K562 (cell line): ENCODE results near the gene ERP29. TPM values are rescaled to one million over a fixed set of nuclear protein-coding genes. Genes with fewer than 3 reads are reported as not detected.

ENCODE experiments used
- CC2D1A ChIP-seq: fragments of 450-650 bp; IDR thresholded peaks from 2 replicates; pipeline ENCODE4 v1.6.1; 2017; ENCODE audit warnings: mild to moderate bottlenecking
- HCFC1 ChIP-seq: IDR thresholded peaks from 2 replicates; pipeline ENCODE4 v1.6.1; 2012; ENCODE audit warnings: low read depth, low read length, improper control_type of control experiment
- KDM4B ChIP-seq, 2 experiments: fragments of 450-650 bp in 1 of 2; sonication (generic) in 1 of 2; IDR thresholded peaks; 2 replicates each; pipeline ENCODE4 v1.6.1; 2016 to 2017; ENCODE audit warnings: borderline replicate concordance in 2 of 2, antibody characterized with exemption in 1 of 2, low read depth in 1 of 2, mild to moderate bottlenecking in 1 of 2
- KHSRP ChIP-seq: fragments of 450-650 bp; IDR thresholded peaks from 2 replicates; pipeline ENCODE4 v1.6.1; 2017
- MIER1 ChIP-seq: fragments of 450-650 bp; IDR thresholded peaks from 2 replicates; pipeline ENCODE4 v1.6.1; 2016; ENCODE audit warnings: antibody characterized with exemption, mild to moderate bottlenecking, low read depth
- NFRKB ChIP-seq: fragments of 450-650 bp; IDR thresholded peaks from 2 replicates; pipeline ENCODE4 v1.6.1; 2016; ENCODE audit warnings: low read depth
- RBBP5 ChIP-seq: fragments of 200-600 bp; sonication (generic); IDR thresholded peaks from 2 replicates; pipeline ENCODE4 v1.6.1; 2012; ENCODE audit warnings: borderline replicate concordance, mild to moderate bottlenecking, low read length, control low read depth, inconsistent platforms; ENCODE audit not compliant: insufficient read depth, poor library complexity, severe bottlenecking
- TEAD2 ChIP-seq: fragments of 450-650 bp; IDR thresholded peaks from 2 replicates; pipeline ENCODE4 v1.6.1; 2016; ENCODE audit warnings: missing genetic modification characterization, control low read depth, missing compliant biosample characterization
- ZNF274 ChIP-seq: IDR thresholded peaks from 2 replicates; pipeline ENCODE4 v1.6.1; 2011; ENCODE audit warnings: low read depth, mild to moderate bottlenecking, low read length, moderate library complexity, borderline replicate concordance
- polyA plus RNA-seq, 8 experiments: library from polyadenylated mRNA; depleted of rRNA in 4 of 8; stranded (reverse) in 5 of 8; unstranded in 3 of 8; fragments of >200 nt; fragmentation: Nextera tagmentation in 2 of 8; fragmentation: Illumina TruSeq in 1 of 8; extraction: Ambion mirVana in 2 of 8; extraction: Trizol in 1 of 8; gene quantifications; 2 replicates each; pipeline versions ENCODE4 v1.2.1 to v1.2.3, GENCODE V29; 2011 to 2014; ENCODE audit warnings: inconsistent platforms in 1 of 8, missing spikeins in 1 of 8
- total RNA-seq, 7 experiments: library from RNA; depleted of rRNA in 6 of 7; stranded (reverse); fragments of >200 nt in 6 of 7; fragmentation: Illumina TruSeq in 2 of 7; extraction: Trizol in 2 of 7; gene quantifications; 2 replicates each; pipeline versions ENCODE4 v1.2.1 to v1.2.3, GENCODE V29; 2011 to 2021; ENCODE audit warnings: low replicate concordance in 1 of 7
- TF ChIP-seq, protein P1 (sequence below): sonication (generic); formaldehyde crosslinking; IDR thresholded peaks from 2 replicates; pipeline ENCODE4 v1.8.0; 2023; ENCODE audit warnings: mild to moderate bottlenecking, missing genetic modification reagents
- TF ChIP-seq, protein P2 (sequence below): sonication (generic); formaldehyde crosslinking; IDR thresholded peaks from 2 replicates; pipeline ENCODE4 v1.8.1; 2023; ENCODE audit warnings: missing genetic modification reagents, mild to moderate bottlenecking, borderline replicate concordance
- TF ChIP-seq, protein P3 (sequence below): IDR thresholded peaks from 2 replicates; pipeline ENCODE4 v1.6.1; 2016; ENCODE audit warnings: missing genetic modification characterization, missing compliant biosample characterization
- TF ChIP-seq, protein P4 (sequence below): fragments of 250-450 bp; sonication (Bioruptor Pico); IDR thresholded peaks from 2 replicates; pipeline ENCODE4 v1.4.0; 2020; ENCODE audit warnings: mild to moderate bottlenecking, moderate library complexity

Gene ERP29
- total and polyA plus RNA-seq, 9 of the 15 experiments (the other 6 are each of a cell fraction or from before 2014, with no cell fraction given), result 42.4 to 146 (median 111) TPM

DNA sequence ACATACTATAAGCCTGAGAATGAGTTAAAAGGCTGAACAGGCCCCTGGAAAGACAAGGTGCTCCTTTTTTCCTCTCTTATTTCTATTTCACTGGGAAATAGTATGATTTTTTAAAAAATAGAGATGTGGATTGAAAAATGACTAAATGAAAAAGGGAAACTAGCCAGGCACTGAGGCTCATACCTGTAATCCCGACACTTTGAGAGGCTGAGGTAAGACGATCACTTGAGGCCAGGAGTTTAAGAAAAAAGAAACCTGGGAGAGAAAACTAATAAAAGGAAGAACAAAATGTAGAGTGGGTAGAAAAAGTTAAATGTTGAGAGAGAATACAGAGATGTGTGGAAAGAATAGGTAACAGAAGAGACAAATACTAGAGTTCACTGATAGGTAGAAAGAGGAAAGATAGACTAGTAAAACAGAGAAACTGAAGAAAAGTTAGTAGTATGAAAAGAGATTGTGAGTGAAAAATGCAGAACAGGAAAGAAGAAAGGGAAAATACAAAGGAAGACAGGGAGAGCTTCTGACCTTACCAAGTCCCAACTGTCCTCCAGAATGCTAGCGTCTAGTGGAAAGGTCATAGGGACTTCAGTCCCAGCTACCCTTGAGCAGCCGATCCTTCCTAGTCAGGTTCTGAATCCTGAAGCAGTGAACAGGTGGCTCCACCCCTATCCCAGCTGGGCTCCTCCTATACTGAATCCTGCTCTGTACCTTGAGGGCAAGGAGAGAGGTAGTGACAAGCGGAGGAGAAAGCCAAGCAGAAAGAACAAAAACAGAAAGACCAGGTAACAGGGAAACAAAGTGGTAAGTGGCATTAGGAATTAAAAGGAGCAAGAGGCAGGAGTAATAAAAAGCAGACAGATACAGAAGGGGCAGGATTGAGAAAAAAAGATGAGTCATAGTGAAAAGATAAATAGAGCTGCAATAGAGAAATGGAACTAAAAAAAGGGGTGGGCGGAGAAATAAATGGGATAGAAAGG lies 7.5 kb upstream of the ERP29 start (continued):
- TF ChIP-seq TEAD2 (tag), result no peak
- TF ChIP-seq, protein P1, sequence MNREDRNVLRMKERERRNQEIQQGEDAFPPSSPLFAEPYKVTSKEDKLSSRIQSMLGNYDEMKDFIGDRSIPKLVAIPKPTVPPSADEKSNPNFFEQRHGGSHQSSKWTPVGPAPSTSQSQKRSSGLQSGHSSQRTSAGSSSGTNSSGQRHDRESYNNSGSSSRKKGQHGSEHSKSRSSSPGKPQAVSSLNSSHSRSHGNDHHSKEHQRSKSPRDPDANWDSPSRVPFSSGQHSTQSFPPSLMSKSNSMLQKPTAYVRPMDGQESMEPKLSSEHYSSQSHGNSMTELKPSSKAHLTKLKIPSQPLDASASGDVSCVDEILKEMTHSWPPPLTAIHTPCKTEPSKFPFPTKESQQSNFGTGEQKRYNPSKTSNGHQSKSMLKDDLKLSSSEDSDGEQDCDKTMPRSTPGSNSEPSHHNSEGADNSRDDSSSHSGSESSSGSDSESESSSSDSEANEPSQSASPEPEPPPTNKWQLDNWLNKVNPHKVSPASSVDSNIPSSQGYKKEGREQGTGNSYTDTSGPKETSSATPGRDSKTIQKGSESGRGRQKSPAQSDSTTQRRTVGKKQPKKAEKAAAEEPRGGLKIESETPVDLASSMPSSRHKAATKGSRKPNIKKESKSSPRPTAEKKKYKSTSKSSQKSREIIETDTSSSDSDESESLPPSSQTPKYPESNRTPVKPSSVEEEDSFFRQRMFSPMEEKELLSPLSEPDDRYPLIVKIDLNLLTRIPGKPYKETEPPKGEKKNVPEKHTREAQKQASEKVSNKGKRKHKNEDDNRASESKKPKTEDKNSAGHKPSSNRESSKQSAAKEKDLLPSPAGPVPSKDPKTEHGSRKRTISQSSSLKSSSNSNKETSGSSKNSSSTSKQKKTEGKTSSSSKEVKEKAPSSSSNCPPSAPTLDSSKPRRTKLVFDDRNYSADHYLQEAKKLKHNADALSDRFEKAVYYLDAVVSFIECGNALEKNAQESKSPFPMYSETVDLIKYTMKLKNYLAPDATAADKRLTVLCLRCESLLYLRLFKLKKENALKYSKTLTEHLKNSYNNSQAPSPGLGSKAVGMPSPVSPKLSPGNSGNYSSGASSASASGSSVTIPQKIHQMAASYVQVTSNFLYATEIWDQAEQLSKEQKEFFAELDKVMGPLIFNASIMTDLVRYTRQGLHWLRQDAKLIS (CRISPR knock-in tag), result no peak
- TF ChIP-seq KDM4B (IDR thresholded peaks at IDR 0.05; ENCODE audit: borderline replicate concordance in 2 of 2, low read depth in 1 of 2), result no peak
- TF ChIP-seq, protein P2, sequence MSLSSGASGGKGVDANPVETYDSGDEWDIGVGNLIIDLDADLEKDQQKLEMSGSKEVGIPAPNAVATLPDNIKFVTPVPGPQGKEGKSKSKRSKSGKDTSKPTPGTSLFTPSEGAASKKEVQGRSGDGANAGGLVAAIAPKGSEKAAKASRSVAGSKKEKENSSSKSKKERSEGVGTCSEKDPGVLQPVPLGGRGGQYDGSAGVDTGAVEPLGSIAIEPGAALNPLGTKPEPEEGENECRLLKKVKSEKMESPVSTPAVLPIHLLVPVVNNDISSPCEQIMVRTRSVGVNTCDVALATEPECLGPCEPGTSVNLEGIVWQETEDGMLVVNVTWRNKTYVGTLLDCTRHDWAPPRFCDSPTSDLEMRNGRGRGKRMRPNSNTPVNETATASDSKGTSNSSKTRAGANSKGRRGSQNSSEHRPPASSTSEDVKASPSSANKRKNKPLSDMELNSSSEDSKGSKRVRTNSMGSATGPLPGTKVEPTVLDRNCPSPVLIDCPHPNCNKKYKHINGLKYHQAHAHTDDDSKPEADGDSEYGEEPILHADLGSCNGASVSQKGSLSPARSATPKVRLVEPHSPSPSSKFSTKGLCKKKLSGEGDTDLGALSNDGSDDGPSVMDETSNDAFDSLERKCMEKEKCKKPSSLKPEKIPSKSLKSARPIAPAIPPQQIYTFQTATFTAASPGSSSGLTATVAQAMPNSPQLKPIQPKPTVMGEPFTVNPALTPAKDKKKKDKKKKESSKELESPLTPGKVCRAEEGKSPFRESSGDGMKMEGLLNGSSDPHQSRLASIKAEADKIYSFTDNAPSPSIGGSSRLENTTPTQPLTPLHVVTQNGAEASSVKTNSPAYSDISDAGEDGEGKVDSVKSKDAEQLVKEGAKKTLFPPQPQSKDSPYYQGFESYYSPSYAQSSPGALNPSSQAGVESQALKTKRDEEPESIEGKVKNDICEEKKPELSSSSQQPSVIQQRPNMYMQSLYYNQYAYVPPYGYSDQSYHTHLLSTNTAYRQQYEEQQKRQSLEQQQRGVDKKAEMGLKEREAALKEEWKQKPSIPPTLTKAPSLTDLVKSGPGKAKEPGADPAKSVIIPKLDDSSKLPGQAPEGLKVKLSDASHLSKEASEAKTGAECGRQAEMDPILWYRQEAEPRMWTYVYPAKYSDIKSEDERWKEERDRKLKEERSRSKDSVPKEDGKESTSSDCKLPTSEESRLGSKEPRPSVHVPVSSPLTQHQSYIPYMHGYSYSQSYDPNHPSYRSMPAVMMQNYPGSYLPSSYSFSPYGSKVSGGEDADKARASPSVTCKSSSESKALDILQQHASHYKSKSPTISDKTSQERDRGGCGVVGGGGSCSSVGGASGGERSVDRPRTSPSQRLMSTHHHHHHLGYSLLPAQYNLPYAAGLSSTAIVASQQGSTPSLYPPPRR (CRISPR knock-in tag), result no peak
- TF ChIP-seq, protein P3, sequence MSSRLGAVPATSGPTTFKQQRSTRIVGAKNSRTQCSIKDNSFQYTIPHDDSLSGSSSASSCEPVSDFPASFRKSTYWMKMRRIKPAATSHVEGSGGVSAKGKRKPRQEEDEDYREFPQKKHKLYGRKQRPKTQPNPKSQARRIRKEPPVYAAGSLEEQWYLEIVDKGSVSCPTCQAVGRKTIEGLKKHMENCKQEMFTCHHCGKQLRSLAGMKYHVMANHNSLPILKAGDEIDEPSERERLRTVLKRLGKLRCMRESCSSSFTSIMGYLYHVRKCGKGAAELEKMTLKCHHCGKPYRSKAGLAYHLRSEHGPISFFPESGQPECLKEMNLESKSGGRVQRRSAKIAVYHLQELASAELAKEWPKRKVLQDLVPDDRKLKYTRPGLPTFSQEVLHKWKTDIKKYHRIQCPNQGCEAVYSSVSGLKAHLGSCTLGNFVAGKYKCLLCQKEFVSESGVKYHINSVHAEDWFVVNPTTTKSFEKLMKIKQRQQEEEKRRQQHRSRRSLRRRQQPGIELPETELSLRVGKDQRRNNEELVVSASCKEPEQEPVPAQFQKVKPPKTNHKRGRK (tag), result peak; percentile 51; the same call in 1 of the 2 replicates
- no peak for TF ChIP-seq KHSRP
- TF ChIP-seq MIER1, result no peak
- TF ChIP-seq CC2D1A, result 0 out of 2 replicates have a peak, but pooled peaks have one; percentile 49
- TF ChIP-seq HCFC1, result no peak
- TF ChIP-seq, protein P4, sequence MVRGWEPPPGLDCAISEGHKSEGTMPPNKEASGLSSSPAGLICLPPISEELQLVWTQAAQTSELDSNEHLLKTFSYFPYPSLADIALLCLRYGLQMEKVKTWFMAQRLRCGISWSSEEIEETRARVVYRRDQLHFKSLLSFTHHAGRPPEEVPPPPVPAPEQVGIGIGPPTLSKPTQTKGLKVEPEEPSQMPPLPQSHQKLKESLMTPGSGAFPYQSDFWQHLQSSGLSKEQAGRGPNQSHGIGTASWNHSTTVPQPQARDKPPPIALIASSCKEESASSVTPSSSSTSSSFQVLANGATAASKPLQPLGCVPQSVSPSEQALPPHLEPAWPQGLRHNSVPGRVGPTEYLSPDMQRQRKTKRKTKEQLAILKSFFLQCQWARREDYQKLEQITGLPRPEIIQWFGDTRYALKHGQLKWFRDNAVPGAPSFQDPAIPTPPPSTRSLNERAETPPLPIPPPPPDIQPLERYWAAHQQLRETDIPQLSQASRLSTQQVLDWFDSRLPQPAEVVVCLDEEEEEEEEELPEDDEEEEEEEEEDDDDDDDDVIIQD (CRISPR knock-in tag), result no peak
- no peak for TF ChIP-seq RBBP5
- TF ChIP-seq ZNF274, result no peak
- TF ChIP-seq NFRKB, result 0 out of 2 replicates have a peak, but pooled peaks have one; percentile 41
